ENCODE results near the gene KCNJ13.

Gene KCNJ13

DNA sequence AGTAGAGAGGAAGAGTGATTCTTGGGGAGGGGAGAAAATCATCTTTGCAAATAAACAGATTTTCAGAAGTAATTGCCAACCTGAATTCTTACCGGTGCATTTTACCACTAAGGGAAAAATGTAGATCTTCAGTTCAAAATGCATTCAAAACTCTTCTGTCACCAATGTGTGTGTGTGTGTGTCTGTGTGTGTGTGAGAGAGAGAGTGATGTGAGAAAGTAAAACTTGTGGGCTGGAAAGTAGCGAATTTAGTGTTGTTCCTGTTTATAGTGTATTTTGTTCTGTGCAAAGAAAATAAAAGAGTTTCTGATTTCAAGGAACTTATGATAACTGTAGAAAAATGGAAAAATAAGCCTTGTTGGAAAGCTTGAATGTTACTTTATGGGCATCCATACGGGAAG lies 27.0 kb downstream of the KCNJ13 start:
- no peak overlapping the region for H3K4me3 ChIP-seq (ENCODE audit: low read depth, low read length)

GRCh38 chr2:232748038-232748437 lies 28.3 kb downstream of the KCNJ13 start:
- no peak for TF ChIP-seq CTCF (IDR thresholded peaks at IDR 0.05; ENCODE audit: borderline replicate concordance, insufficient read depth, low read depth, low read length)
- H3K4me3 ChIP-seq (ENCODE audit: low read depth, low read length) = no peak overlapping the region

More for the DNA sequence above, 27.0 kb downstream of the KCNJ13 start:
- no peak for TF ChIP-seq CTCF (IDR thresholded peaks at IDR 0.05; ENCODE audit: borderline replicate concordance, insufficient read depth, low read depth, low read length)

DNA sequence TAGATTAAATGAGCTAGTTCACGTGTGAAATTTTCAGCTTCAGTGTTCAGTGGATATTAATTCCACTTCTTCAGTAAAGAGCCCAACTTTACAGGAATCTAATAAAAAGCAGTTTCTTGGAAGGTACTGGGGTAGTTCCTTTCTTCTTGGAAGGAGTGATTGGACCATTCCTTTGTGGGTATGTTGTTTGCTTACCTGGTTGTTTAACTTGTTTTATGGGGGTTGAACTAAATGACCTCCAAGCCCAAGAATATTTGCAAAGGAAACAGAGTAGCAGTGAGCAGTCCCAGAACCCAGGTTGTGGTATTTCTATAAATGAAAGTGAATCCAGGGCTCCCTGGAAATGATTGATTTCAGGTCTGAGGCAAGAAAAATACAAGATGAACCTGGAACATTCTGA lies 31.4 kb downstream of the KCNJ13 start:
- H3K4me3 ChIP-seq (ENCODE audit: low read depth, low read length) = no peak overlapping the region
- TF ChIP-seq CTCF (IDR thresholded peaks at IDR 0.05; ENCODE audit: borderline replicate concordance, insufficient read depth, low read depth, low read length) = no peak

GRCh38 chr2:232741972-232742371 lies 34.4 kb downstream of the KCNJ13 start:
- no peak overlapping the region for H3K4me3 ChIP-seq (ENCODE audit: low read depth, low read length)
- TF ChIP-seq CTCF (IDR thresholded peaks at IDR 0.05; ENCODE audit: borderline replicate concordance, insufficient read depth, low read depth, low read length) = no peak

- no peak for TF ChIP-seq CTCF (IDR thresholded peaks at IDR 0.05; ENCODE audit: borderline replicate concordance, insufficient read depth, low read depth, low read length)
- no peak overlapping the region for H3K4me3 ChIP-seq (ENCODE audit: low read depth, low read length)
Measured at GRCh38 chr2:232741294-232741693, 35.1 kb downstream of the KCNJ13 start.

GRCh38 chr2:232731470-232731869 lies 44.9 kb downstream of the KCNJ13 start:
- H3K4me3 ChIP-seq (ENCODE audit: low read depth, low read length) = no peak overlapping the region
- TF ChIP-seq CTCF (IDR thresholded peaks at IDR 0.05; ENCODE audit: borderline replicate concordance, insufficient read depth, low read depth, low read length) = no peak

DNA sequence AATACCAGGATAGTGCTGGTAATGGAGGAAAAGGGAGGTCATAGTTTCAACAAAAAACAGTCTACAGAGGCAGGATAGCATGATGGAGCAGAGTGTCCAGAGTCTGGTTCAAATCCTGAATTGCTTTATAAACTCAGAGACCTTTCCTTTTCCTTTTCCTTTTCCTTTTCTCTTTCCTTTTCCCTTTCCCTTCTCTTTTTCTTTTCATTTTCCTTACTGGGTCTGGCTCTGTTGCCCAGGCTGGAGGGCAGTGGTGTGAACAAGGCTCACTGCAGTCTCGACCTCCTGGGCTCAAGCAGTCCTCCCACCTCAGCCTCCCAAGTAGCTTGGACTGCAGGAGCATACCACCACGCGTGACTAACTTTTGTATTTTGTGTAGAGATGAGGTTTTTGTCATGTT lies 47.6 kb downstream of the KCNJ13 start:
- H3K4me3 ChIP-seq (ENCODE audit: low read depth, low read length) = no peak overlapping the region
- no peak for TF ChIP-seq CTCF (IDR thresholded peaks at IDR 0.05; ENCODE audit: borderline replicate concordance, insufficient read depth, low read depth, low read length)

Measured in GM12875 (cell line).